HG02981 (cell line): ENCODE results near the gene COL23A1.

ENCODE experiments used
- ATAC-seq: cut with Tn5 transposase; IDR thresholded peaks from one replicate; pipeline ENCODE4 v1.9.1; 2021; ENCODE audit warnings: mild to moderate bottlenecking, moderate library complexity; ENCODE audit not compliant: unreplicated experiment

The COL23A1 gene

DNA sequence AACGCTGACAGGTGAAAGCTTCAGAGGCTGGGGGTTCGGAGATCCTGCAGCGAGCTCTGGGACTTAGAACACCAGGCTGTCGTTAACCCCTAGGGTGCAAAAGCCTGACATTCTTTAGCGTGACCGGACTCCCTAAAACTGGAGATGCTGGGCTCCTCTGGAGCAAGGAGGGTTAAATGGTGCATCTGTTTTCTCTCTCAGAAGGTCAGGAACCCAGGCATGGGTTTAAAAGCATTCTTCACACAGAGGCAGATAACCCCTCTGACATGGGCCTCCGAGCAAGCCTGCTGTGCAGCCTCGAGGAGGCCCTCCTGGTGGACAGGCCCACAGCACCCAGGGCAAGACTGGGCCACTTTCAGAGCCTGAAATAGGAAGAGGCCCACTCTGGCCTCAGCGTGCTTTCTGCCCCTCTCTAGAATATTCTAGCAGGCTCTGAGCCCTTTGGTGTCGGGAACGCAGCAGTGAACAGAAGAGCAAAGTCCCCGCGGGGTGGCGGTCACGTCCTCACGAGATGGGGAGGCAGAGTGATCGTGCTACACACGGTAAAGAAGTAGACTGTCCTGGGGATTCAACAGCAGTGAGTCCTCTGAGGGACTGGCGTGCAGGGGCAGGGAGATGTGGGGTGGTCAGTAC, 124.8 kb downstream of the COL23A1 start:
- ATAC-seq, result no peak

DNA sequence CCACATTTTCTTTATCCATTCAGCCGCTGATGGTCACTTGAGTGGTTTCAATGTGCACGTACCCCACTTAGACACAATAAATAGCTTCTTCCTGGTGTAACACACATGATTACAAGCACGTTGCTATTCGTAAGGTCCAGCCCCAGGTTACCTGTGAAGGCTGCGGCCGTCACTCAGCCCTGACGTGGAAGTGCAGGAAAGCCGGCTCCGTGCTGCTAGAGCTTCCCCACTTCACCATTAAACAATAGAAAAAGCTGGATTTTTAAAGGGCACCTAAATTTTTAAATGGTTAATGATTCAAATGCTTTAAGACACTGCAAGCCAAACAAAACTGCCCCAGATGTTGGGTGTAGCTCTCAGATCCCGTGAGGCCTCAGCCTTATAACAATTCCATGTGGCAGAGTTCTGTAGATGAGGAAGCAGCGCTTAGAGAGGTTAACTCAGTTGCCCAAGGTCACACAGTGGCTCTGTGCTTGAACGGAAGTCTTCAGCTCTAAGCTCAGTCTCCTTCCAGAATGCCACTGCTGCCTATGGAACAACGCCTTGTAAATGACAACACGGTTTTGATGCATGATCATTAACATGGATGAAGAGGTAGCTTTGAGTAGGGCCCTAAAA, 125.7 kb downstream of the COL23A1 start:
- ATAC-seq, result no peak

DNA sequence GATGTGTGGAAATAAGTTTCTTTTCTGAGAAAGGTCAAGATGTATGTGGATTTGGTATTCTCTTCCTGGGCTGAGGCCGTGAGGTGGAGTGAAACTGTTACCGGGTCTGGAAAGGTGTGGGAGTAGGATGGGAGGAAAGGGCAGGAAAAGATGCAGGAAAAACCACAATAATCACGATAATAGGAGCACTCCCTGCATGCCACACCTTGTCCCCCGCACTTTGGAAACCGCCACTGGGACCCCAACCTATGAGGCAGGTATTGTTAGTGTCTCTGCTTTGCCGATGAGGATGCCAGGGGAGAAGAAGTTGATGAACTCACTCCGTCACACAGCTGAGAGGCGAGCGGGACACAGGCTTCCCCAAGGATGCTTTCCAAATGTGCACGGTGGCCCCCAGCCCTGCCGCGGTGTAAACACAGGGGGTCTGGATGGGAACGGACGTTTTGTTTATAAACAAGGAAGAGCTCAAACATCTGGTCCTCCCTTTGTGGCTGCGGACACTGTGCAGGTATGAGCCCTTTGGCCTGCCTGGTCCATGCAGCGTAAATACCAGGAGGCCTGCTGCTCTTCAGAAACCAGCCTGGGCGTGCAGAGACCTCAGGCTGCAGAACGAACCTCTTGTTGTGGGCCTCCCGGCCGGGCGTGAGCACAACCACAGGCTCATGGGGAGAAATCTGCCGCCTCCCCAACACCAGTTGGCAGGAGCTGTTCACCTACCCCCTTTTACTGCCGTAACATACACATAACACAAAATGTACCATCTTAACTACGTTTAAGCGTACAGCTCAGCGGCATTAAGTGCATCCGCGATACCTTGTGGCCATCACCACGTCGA, 126.7 kb downstream of the COL23A1 start:
- no peak for ATAC-seq

DNA sequence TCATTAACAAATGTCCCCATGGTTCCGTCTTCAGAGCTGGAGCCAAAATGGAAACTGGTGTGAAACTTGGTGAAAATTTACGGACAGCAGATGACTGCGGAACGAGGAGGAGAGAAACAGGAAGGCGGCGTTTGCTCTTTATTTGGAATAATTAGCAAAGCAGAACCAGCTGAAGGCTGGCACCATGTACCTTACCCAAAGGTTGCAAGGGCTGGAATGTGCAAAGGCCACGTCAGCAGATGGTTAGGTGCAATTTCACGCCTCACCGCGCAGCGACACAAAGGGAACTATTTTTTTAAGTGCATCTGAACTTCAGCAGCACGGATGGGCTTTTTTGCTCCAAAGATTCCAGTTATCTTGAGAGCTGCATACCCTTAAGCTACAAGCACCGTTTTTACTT, 127.4 kb downstream of the COL23A1 start:
- no peak for ATAC-seq

DNA sequence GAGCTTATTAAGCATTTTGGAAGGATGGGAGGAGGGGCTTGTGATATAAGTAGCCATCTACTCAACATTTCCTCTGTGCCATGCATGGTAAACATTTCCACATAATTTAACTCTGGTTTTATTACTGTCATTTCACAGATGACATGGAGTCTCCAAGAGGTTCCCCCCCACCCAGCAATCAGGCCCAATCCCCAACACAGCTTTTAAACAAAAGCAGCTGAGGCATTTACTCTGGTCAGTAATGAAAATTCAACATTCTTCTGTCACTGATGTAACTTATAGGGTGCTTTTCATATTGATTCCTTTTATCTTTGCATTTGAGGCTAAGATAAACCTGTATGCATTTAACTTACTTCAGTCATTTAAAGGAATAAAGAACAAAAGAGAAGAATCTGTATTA, 128.1 kb downstream of the COL23A1 start:
- ATAC-seq, result no peak

DNA sequence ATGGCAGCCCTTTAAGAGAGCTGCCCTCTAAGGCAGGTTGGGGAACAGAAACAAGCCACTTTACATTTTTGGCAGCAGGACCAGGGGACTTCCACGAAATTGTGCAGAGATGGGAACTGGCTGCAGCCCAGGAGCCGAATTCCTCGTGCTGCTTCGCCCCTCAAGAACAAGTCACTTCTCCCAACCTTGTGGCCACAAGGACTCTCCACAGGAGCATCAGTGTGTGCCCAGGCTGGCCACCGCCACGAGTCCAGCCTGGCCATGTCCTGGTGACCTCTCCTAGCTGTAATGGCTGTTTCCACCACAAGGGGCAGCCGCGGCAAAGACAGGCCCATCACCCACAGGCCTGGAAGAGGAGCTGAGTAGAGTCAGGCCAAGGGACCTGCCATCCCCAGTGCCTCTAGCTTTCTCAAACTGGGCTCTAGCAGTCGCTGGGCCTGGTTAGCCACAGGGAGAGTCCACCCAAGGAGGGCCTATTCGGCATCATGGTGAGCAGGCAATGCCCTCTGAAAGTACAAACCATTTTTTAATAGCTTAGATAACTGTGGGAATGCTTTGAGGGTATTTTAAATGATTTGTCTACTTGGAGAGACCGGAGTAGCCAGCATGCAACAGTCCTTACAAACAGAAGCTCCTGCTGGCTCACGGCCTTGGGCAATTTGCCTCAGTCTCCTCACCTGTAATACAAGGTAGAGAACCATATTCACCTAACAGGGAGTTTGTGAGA, 129.0 kb downstream of the COL23A1 start:
- peak; percentile 78 for ATAC-seq

DNA sequence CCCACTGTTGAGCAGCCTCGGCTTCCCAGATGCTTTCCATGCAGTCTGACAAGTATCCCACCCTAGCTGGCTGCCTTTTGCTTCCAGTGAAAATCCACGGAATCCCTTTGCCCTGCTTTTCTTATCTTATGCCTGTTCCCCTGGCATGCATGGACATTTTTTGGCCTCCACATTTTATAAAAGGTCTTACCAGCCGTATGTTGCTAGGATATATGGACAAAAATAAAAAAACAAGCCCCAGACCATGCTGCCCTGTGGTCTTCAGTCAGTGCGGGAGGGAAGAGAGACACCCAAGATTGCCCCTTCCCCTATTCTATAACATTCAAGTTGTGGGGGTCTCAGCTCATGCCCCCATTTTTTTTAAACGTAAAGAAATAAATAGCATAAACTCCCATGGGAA, 129.6 kb downstream of the COL23A1 start:
- ATAC-seq, result no peak

DNA sequence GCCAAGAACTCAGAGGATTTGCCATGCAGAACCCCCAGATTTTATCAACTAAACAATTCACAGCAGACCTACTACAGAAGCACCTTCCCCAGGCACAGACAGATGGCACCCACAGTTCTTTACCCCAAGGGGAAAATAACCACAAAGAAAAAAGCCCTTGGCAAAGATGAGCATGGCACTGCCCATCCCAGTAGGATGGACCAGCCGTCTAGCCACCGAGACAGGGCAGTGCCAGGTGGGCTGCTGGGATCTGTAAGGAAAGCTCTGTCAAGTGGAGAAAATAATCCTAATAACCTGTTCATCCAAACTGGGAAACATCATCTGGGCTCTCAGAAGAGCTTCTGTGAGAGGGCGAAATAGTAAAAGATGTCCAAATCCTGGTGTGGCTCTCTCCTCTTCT, 130.0 kb downstream of the COL23A1 start:
- ATAC-seq, result no peak

DNA sequence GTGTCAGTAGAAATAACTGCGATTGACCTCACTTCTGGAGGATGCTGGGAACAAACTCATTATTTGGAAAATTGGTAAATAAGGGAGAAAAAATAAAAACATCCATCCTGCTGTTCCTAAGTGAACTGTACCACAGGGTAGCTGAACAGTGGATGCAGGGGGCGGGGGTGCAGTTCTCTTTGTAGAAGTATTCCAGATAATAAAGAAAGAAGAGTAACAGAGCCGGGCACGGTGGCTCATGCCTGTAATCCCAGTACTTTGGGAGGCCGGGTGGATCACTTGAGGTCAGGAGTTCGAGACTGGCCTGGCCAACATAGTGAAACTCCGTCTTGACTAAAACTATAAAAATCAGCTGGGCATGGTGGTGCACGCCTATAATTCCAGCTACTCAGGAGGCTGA, 132.1 kb downstream of the COL23A1 start:
- ATAC-seq, result no peak

DNA sequence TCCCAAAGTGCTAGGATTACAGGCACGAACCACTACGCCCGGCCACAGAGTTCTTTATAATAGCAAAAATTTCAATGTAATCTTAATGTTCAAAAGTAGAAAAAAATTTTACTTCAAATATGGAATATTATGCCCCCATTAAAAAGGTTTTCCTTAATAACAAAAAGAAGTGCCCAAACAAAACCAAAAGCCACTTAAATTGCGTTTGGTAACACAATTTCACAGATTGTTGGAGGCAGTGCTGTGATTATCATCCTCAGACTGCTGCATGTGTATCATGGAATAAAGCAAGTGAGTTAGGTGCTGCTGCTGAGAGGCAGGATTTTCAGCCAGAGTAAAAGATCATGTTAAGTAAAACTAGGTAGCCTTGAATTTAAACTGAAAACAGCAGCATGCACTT, 132.7 kb downstream of the COL23A1 start:
- no peak for ATAC-seq

DNA sequence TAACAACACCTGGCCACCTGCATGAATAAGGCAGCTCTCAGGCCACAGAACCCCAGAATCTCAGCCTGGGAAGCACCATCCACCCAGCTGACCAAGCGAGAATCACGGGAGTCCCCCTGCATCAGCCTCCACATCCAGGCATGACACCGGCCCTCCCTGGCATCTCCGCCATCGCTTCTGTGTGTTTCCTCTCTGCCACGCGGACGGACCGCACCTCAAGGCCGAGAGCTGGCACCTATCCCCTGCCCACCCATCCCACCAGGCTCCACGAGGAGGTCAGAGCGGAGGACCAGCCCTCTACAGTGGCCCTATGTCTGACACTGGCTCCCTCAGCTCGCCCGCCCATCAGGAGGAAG, 134.7 kb downstream of the COL23A1 start:
- ATAC-seq, result no peak

DNA sequence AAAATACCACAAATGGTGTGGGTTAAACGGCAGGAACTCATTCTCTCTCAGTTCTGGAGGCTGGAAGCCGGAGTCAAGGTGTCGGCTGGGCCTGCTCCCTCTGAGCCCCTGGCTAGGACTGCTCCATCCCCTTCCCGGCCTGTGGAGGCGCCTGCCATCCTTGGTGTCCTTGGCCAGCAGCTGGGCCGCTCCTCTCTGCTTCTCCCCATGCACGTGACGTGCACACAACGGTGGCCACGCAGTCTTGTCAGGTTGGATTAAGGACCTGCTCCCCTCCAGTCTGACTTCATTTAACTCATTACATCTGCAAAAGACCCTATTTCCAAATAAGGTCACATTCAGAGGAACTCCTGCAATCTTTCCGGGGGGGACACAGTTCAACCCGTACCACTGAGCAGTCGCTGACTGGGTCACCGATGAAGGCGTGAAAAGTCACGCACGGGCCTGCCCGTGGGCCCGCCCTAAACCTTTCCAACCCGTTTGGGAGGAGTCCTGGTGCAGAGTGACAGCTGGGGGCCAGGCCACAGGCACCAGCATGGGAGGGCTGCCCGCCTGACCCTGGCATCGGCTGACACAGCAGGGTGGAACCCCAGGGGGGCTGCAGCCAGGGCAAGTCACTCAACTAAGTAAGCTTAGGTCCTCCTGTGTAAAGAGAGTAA, 135.2 kb downstream of the COL23A1 start:
- no peak for ATAC-seq

DNA sequence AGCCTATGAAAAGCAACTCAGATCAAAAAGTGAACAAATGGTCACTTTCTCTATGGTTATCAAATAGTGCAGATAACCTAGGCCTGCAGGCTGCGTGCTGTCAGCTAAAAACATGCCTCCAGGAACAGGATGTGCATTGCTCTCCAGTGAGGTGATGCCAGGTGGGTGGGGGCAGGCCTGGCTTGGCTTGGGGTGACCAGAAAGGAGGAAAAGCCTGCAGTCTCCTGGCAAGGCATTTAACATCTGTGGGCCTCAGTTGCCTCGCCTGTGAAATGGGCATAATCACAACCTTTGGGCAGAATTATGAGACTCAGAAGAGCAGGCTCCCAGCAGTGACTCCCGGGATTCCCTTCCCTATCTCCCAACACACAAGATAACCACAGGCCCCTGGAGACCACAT, 135.9 kb downstream of the COL23A1 start:
- ATAC-seq, result no peak

DNA sequence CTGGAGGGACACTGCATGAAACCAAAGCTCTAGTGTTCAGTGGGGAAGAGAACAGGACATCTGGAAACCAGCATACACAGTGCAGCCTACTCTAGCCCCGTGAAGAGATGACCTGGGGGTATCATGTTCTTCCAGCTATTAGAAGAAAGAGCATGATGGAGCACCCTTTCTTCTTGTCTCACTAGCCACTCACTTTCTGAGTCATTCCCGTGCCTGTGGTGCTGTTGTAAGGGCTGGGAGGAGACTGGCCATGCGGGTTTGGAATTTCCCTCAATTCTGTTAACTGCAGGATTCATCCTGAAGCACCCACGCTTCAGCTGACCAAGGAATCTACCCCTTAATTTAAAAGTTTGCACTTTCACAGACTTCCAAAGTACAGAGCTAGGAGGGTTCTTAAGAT, 137.0 kb downstream of the COL23A1 start:
- ATAC-seq, result no peak

DNA sequence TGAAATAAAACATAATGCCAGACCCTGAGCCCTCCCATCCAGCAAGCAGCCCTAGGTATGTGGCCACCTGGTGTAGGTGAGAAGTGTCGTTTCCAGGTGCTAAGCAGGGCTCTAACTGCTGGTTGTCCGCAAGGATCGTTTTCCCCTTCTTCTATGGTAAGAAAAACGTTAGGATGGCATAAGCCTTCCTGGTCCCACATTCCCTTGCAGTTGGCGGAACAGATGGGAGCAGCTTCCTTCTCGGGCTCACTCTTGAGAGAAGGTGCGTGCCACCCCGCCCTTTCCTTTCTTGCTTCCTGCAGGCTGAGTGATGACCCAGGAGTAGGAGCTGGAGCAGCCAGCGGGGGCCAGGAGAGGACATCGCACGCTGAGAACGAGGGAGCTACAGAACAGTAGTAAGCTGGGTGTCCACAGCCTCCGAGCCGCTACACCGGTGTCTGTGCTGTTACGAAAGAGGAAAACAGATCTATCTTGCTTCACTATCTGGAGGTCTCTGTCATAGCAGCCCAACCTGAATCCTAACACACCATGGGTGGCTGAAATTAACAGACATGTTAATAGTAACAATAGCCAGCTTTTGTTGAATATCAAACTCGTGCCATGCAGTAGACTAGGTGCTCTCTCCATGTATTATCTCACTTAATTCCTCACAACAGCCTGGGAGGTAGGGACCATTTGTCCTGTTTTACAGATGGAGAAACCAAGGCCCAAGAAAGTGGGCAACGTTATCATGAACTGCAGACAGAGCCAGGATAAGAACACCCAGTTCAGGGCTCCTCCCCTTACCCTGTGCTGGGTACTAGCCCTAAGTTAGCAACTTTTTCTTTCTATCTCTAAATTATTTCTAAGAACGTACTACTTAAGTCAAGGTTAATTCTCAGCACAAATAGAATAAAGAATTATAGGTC, 139.8 kb downstream of the COL23A1 start:
- no peak for ATAC-seq

DNA sequence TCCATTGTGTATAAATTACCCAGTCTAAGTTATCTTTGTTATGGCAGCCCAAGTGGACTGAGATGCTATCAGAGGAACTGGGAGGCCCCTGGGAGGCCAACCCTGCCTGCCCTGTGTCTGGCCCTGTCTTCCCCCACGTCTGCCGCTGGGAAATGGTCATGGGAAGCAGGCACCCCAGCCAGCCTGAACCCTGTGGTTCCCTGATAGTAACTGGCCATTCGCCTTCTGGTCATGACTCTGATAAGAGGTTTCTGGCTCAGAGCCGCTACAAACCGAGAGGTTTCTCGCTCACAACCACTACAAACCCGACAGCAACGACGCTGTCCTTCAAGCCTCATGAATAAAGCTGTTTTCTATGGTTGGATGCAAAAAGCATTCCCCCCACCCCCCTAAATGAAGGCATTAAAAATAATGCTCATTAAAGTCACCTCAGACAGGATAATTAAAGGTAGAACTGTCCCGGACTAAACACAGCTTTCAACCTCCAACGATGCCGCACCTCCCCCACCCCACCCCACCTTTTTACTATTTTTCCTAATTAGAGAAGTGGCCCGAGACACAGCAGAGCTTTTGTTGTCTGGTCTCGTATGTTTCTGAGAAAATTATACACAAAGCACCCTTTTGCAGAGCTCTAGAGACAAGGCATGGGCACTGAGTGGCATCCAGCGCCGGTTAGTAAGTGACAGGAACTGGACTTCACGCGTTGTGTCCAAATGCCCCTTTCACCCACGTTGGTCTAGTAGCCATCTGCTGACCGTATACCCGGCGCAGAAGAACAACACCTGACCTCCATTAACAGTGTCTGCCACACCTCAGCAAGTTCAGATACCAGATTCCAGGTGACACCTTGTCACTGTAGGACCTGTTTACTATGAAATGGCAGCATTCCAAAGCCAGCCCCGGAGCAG, 140.8 kb downstream of the COL23A1 start:
- no peak for ATAC-seq

DNA sequence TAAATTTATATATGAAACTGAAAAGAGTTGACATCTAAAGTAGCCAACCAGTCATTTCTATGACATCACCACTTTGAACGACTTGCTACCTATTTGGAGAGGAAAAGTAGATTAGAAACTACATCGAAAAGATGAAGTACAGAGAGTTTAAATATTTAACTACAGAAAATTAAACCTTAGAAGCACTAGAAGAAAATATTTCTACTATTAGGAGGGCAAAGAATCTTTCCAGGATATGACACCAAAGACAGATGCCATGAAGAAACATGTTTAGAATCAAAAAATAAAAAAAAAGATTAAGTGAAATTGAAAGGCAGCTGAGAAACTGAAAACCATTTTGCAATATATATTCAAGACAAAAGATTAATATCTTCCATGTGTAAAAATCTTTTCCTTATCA, 144.7 kb downstream of the COL23A1 start:
- ATAC-seq, result no peak

DNA sequence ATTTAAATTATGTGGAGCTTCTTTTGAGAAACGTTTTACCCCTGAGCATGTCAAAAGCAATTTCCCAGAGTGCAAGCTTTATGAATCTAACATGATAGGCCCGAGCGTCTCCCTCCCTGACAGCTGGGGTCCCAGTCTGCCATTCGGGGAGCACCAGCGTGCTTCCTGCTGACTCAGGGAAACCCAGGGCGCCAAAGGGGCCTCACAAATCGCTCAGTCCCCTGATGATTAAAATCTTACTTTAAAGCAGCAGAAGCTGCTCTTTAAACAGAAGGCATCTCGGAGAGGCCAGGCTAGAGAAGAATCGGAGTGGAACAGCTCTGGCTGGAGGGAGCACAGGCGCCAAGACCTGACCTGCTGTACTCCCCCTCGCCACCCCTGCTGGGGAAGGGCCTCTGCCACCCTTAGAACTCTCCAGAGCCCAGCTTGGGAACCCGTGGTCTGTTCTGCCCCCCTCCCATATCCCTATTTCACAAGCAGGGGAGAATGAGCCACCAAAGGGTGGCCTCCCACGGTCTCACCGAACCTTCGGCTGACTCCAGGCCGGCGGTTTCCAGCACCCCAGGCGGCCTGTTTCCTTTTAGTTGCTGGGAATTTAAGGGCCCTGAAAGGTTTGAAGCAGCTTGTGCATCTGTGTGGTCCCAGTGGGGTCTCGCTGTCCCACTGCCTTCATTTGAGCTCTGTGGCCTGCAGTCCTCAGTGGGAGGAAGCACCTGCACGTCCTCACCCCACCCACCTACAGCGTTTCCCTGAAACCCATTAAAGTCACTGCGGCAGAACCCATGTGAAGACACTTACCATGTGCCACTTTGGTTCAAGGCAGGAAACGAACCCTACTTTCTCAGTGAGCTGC, 147.6 kb downstream of the COL23A1 start:
- no peak for ATAC-seq
